Right lobe of liver (tissue), 5 donors: ENCODE results near the gene GRSF1. TPM values are rescaled to one million over a fixed set of nuclear protein-coding genes. Genes with fewer than 3 reads are reported as not detected.

Source experiments
- small RNA-seq, 2 experiments: library from RNA; depleted of rRNA; stranded (forward); fragments of <200 nt; gene quantifications; one replicate each; pipeline ENCODE3, GENCODE V24; 2016
- total RNA-seq, 6 experiments: library from RNA; depleted of rRNA in 2 of 6; stranded (reverse); fragments of >200 nt in 2 of 6; fragmentation: NEBNext Ultra II Directional in 3 of 6; extraction: Animal tissue kit (Norgen Biotek cat#: 25700) in 3 of 6; gene quantifications; one replicate each; pipeline versions ENCODE4 v1.1.0 to v1.2.4, GENCODE V29; 2016 to 2023
- donor health status: DM: no; HTN: no; CAD: no.
- donor health status: DM: no; HTN: no; CAD: no.
- donor health status: DM: no; HTN: yes; CAD: no.
- donor health status: DM: no; HTN: yes; CAD: no.

Gene GRSF1
- total RNA-seq, 6 experiments from 2014 or later, result 26.8 to 42.2 (median 34.2) TPM

Small RNA genes lying within 50 kb of the gene (small RNA-seq; reads per million reads assigned to genes)
- gene RF00026, result 0 reads per million in 2 experiments
- 0 reads per million in 2 experiments for gene RNU6-891P

Other genes starting within 250 kb of the GRSF1 start
- gene AMBN, start 247.6 kb downstream of the GRSF1 start, total RNA-seq, result not detected
- gene ENAM, start 211.1 kb downstream of the GRSF1 start, total RNA-seq, result under 1 TPM; 0.07 to 0.86 (median 0.62) TPM
- gene JCHAIN, start 173.4 kb downstream of the GRSF1 start, total RNA-seq, result 10 to 100 TPM in 3 of 6 experiments, 1 to 10 TPM in 3; 3.9 to 39.7 (median 9.3) TPM
- 10 to 100 TPM; 10.2 to 22.3 (median 14.0) TPM for gene UTP3, start 151.4 kb downstream of the GRSF1 start, total RNA-seq
- 10 to 100 TPM; 24.1 to 58.3 (median 30.3) TPM for gene RUFY3, start 117.9 kb downstream of the GRSF1 start, total RNA-seq
- gene MOB1B, start 62.5 kb upstream of the GRSF1 start, total RNA-seq, result 10 to 100 TPM in 1 of 6 experiments, 1 to 10 TPM in 5; 4.4 to 13.0 (median 6.5) TPM
- 1 to 10 TPM; 1.9 to 7.2 (median 3.6) TPM for gene DCK, start 153.8 kb upstream of the GRSF1 start, total RNA-seq